Transverse colon (tissue), 3 donors: Measurements from ENCODE around the gene LGALS7.

Experiments used
- EP300 ChIP-seq: sonication (generic); formaldehyde crosslinking; IDR thresholded peaks from one replicate; pipeline ENCODE4 v1.6.1; 2017; ENCODE audit warnings: antibody characterized with exemption, low read depth
- POLR2A ChIP-seq: fragments of 450-650 bp; IDR thresholded peaks from one replicate; pipeline ENCODE4 v1.6.1; 2016; ENCODE audit warnings: antibody characterized with exemption, mild to moderate bottlenecking, moderate library complexity
- TF ChIP-seq, protein P1 (sequence below), 5 experiments: fragments of 200-600 bp in 3 of 5; fragments of 450-650 bp in 2 of 5; sonication (generic) in 3 of 5; IDR thresholded peaks; 1 replicate in 2 of 5; 2 replicates in 3 of 5; pipeline ENCODE4 v1.5.1; 2016 to 2017; ENCODE audit warnings: antibody characterized with exemption in 5 of 5, inconsistent platforms in 3 of 5, mild to moderate bottlenecking in 2 of 5, moderate library complexity in 1 of 5

DNA sequence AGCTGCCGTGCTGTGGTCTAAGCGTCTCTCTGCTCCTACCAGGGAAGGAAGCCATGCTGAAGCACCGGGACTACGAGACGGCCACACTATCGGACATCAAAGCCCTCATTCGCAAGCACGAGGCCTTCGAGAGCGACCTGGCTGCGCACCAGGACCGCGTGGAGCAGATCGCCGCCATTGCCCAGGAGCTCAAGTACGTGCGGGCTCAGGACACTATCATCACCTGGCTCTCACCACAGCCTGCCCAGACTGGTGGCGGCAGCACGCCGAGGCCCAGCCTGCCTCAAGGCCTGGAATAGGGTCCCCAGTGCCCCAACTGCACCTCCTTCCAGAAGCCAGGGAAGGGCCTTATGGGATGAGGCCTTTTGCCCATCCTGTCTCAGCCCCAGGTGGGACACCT is 51.8 kb downstream of the LGALS7 start:
- TF ChIP-seq, protein P1, sequence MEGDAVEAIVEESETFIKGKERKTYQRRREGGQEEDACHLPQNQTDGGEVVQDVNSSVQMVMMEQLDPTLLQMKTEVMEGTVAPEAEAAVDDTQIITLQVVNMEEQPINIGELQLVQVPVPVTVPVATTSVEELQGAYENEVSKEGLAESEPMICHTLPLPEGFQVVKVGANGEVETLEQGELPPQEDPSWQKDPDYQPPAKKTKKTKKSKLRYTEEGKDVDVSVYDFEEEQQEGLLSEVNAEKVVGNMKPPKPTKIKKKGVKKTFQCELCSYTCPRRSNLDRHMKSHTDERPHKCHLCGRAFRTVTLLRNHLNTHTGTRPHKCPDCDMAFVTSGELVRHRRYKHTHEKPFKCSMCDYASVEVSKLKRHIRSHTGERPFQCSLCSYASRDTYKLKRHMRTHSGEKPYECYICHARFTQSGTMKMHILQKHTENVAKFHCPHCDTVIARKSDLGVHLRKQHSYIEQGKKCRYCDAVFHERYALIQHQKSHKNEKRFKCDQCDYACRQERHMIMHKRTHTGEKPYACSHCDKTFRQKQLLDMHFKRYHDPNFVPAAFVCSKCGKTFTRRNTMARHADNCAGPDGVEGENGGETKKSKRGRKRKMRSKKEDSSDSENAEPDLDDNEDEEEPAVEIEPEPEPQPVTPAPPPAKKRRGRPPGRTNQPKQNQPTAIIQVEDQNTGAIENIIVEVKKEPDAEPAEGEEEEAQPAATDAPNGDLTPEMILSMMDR (IDR thresholded peaks at IDR 0.05) = no peak
- TF ChIP-seq EP300 (no peak), POLR2A (no peak)
